H1 (cell line): ENCODE data around the gene MTNR1A. TPM values are rescaled to one million over a fixed set of nuclear protein-coding genes. Genes with fewer than 3 reads are reported as not detected.

ENCODE experiments used
- CTCF ChIA-PET: fragments of 300-600 bp; sonication (Branson Sonifier 250); formaldehyde crosslinking; loops from one replicate; lab custom pipeline; 2021; ENCODE audit not compliant: partially characterized antibody; lab: Charles Lee
- POLR2A ChIA-PET: fragments of 300-600 bp; sonication (Branson Sonifier 250); formaldehyde crosslinking; loops from one replicate; lab custom pipeline; 2021; ENCODE audit warnings: inconsistent platforms; ENCODE audit not compliant: partially characterized antibody; lab: Charles Lee
- DNase-seq, 2 experiments: peaks; one replicate each; pipeline versions ENCODE4 v3.0.0 to v3.0.0-alpha.2; 2010 to 2022; ENCODE audit warnings: low spot score in 2 of 2, low read depth in 1 of 2, mixed read lengths in 1 of 2
- FAIRE-seq: peaks from 2 replicates; lab custom pipeline; 2011; peaks lifted over from hg19 to GRCh38; lab: Jason Lieb, UNC
- H2AFZ ChIP-seq: 2 replicates; pipeline ENCODE4 v1.8.1; 2012; ENCODE audit warnings: low read length, inconsistent platforms
- H2AK5ac ChIP-seq: 2 replicates; pipeline ENCODE4 v1.6.1; 2013; ENCODE audit warnings: low read depth, low read length
- H2BK120ac ChIP-seq: replicated peaks from 2 replicates; pipeline ENCODE3; 2013; ENCODE audit warnings: low read depth, low read length, inconsistent platforms
- H2BK12ac ChIP-seq: 2 replicates; pipeline ENCODE4 v1.6.1; 2013; ENCODE audit warnings: low read depth, low read length
- H2BK15ac ChIP-seq: 2 replicates; pipeline ENCODE4 v1.6.1; 2013; ENCODE audit warnings: low read length
- H2BK20ac ChIP-seq: 2 replicates; pipeline ENCODE4 v1.6.1; 2013; ENCODE audit warnings: low read length
- H2BK5ac ChIP-seq: 2 replicates; pipeline ENCODE4 v1.6.1; 2013; ENCODE audit warnings: low read depth, low read length
- H3K14ac ChIP-seq: 2 replicates; pipeline ENCODE4 v1.6.1; 2013; ENCODE audit warnings: inconsistent platforms; ENCODE audit not compliant: insufficient read length
- H3K18ac ChIP-seq: 2 replicates; pipeline ENCODE4 v1.6.1; 2013; ENCODE audit warnings: low read length; ENCODE audit errors: extremely low read depth
- H3K23ac ChIP-seq: 2 replicates; pipeline ENCODE4 v1.6.1; 2013; ENCODE audit warnings: inconsistent platforms; ENCODE audit not compliant: insufficient read length
- H3K23me2 ChIP-seq: 2 replicates; pipeline ENCODE4 v1.6.1; 2013; ENCODE audit warnings: low read depth, low read length
- H3K27ac ChIP-seq: 2 replicates; pipeline ENCODE4 v1.6.1; 2011; ENCODE audit warnings: low read depth, low read length, inconsistent platforms
- H3K27me3 ChIP-seq, 4 experiments: replicated peaks in 1 of 4; 1 replicate in 1 of 4; 2 replicates in 3 of 4; pipeline versions ENCODE4 v1.6.1 to v1.8.1; 2011 to 2013; ENCODE audit warnings: low read length in 3 of 4, mild to moderate bottlenecking in 3 of 4, inconsistent platforms in 2 of 4, mixed read lengths in 2 of 4, moderate library complexity in 1 of 4; ENCODE audit not compliant: control insufficient read depth in 3 of 4, insufficient read depth in 3 of 4; ENCODE audit errors: extremely low read depth in 1 of 4
- H3K36me3 ChIP-seq, 4 experiments: 2 replicates each; pipeline versions ENCODE4 v1.6.1 to v1.8.1; 2011 to 2013; ENCODE audit warnings: mild to moderate bottlenecking in 4 of 4, low read length in 3 of 4, moderate library complexity in 2 of 4, control low read depth in 1 of 4, inconsistent platforms in 1 of 4; ENCODE audit not compliant: insufficient read depth in 4 of 4, control insufficient read depth in 2 of 4
- H3K4ac ChIP-seq: replicated peaks from 2 replicates; pipeline ENCODE3; 2013; ENCODE audit warnings: low read length, low read depth, mixed read lengths, inconsistent platforms; ENCODE audit not compliant: insufficient read length
- H3K4me1 ChIP-seq, 4 experiments: replicated peaks in 1 of 4; 1 replicate in 1 of 4; 2 replicates in 3 of 4; pipeline versions ENCODE4 v1.6.1 to v1.8.1; 2011 to 2013; ENCODE audit warnings: low read length in 3 of 4, inconsistent platforms in 2 of 4, mixed read lengths in 1 of 4; ENCODE audit not compliant: insufficient read depth in 4 of 4, control insufficient read depth in 3 of 4
- H3K4me2 ChIP-seq, 2 experiments: 2 replicates each; pipeline versions ENCODE4 v1.6.1 to v1.8.1; 2011 to 2013; ENCODE audit warnings: low read depth in 2 of 2, low read length in 2 of 2, control low read depth in 1 of 2, inconsistent platforms in 1 of 2, mild to moderate bottlenecking in 1 of 2; ENCODE audit not compliant: insufficient read depth in 1 of 2
- H3K4me3 ChIP-seq, 4 experiments: fragments of 200-600, 300-600 bp in 1 of 4; sonication (generic), shearing (Covaris generic), sonication (Bioruptor Twin) in 1 of 4; 2 replicates each; pipeline versions ENCODE4 v1.5.1 to v1.8.1; 2011 to 2016; ENCODE audit warnings: low read length in 4 of 4, low read depth in 3 of 4, control low read depth in 2 of 4, inconsistent platforms in 2 of 4, mild to moderate bottlenecking in 2 of 4, mixed read lengths in 1 of 4, moderate library complexity in 1 of 4; ENCODE audit not compliant: insufficient read depth in 2 of 4; ENCODE audit errors: extremely low read depth in 1 of 4
- H3K56ac ChIP-seq: replicated peaks from 2 replicates; pipeline ENCODE3; 2013; ENCODE audit warnings: low read depth, mild to moderate bottlenecking, mixed read lengths, low read length, inconsistent platforms; ENCODE audit not compliant: insufficient read length
- H3K79me1 ChIP-seq: 2 replicates; pipeline ENCODE4 v1.6.1; 2013; ENCODE audit warnings: low read depth, low read length, control low read depth
- H3K79me2 ChIP-seq, 2 experiments: 2 replicates each; pipeline versions ENCODE4 v1.6.1 to v1.8.1; 2012 to 2013; ENCODE audit warnings: low read length in 2 of 2, mild to moderate bottlenecking in 2 of 2, inconsistent platforms in 1 of 2; ENCODE audit not compliant: insufficient read depth in 2 of 2, control insufficient read depth in 1 of 2
- H3K9ac ChIP-seq, 4 experiments: replicated peaks in 1 of 4; 1 replicate in 1 of 4; 2 replicates in 3 of 4; pipeline versions ENCODE4 v1.6.1 to v1.8.1; 2011 to 2013; ENCODE audit warnings: low read depth in 3 of 4, low read length in 3 of 4, control low read depth in 2 of 4, mild to moderate bottlenecking in 2 of 4, moderate library complexity in 2 of 4, inconsistent platforms in 1 of 4; ENCODE audit errors: extremely low read depth in 1 of 4
- H3K9me3 ChIP-seq, 2 experiments: 2 replicates each; pipeline versions ENCODE4 v1.6.1 to v1.8.1; 2012 to 2013; ENCODE audit warnings: mild to moderate bottlenecking in 2 of 2, moderate library complexity in 2 of 2, control low read depth in 1 of 2, inconsistent platforms in 1 of 2, low read depth in 1 of 2, low read length in 1 of 2, mixed read lengths in 1 of 2; ENCODE audit not compliant: insufficient read depth in 2 of 2
- H4K20me1 ChIP-seq, 2 experiments: replicated peaks in 1 of 2; 2 replicates each; pipeline versions ENCODE3 to v1.8.1; 2011 to 2013; ENCODE audit warnings: inconsistent platforms in 2 of 2, low read length in 2 of 2, mild to moderate bottlenecking in 1 of 2; ENCODE audit not compliant: insufficient read depth in 2 of 2, control insufficient read depth in 1 of 2
- H4K5ac ChIP-seq: 2 replicates; pipeline ENCODE4 v1.6.1; 2013; ENCODE audit warnings: low read length, low read depth, mixed read lengths, inconsistent platforms; ENCODE audit not compliant: insufficient read length
- H4K8ac ChIP-seq: 2 replicates; pipeline ENCODE4 v1.8.0; 2013; ENCODE audit warnings: mild to moderate bottlenecking, moderate library complexity, low read length, inconsistent platforms; ENCODE audit not compliant: insufficient read depth; ENCODE audit errors: extremely low read depth
- H4K91ac ChIP-seq: replicated peaks from 2 replicates; pipeline ENCODE3; 2013; ENCODE audit warnings: low read length, mixed read lengths, inconsistent platforms; ENCODE audit not compliant: insufficient read length
- RAD21 ChIP-seq, 2 experiments: IDR thresholded peaks in 1 of 2; conservative IDR thresholded peaks in 1 of 2; 2 replicates each; pipeline ENCODE4 v1.6.1; 2011; ENCODE audit warnings: low read depth in 2 of 2, low read length in 2 of 2, improper control_type of control experiment in 1 of 2, inconsistent platforms in 1 of 2, mild to moderate bottlenecking in 1 of 2, moderate library complexity in 1 of 2
- ZNF274 ChIP-seq: IDR thresholded peaks from 2 replicates; pipeline ENCODE4 v1.7.0; 2012; ENCODE audit warnings: low read length, borderline replicate concordance; ENCODE audit errors: extremely low read depth
- WGBS, 2 experiments: shearing (Covaris generic) in 1 of 2; methylation state at CpG; one replicate each; pipeline versions ENCODE4 v1.1.6 to v1.1.7; 2013 to 2015; ENCODE audit warnings: low lambda C conversion rate in 2 of 2, mixed read lengths in 2 of 2, inconsistent platforms in 1 of 2, low coverage in 1 of 2, missing lambda C conversion rate in 1 of 2; ENCODE audit not compliant: insufficient replicate concordance in 2 of 2, insufficient coverage in 1 of 2, insufficient read length in 1 of 2; ENCODE audit errors: extremely low coverage in 1 of 2, missing lambda C conversion rate in 1 of 2; 5-methylcytosine and 5-hydroxymethylcytosine counted together
- polyA plus RNA-seq, 7 experiments: library from polyadenylated mRNA; depleted of rRNA in 3 of 7; stranded (reverse) in 5 of 7; unstranded in 2 of 7; fragments of >200 nt in 5 of 7; fragments of 200-250 nt in 2 of 7; gene quantifications; 1 replicate in 5 of 7; 2 replicates in 1 of 7; 4 replicates in 1 of 7; pipeline versions ENCODE4 v1.2.1 to v1.2.3, GENCODE V29; 2011 to 2013; ENCODE audit warnings: missing spikeins in 2 of 7, mixed read lengths in 2 of 7
- total RNA-seq: library from RNA; stranded (reverse); fragmentation: NEBNext Ultra II Directional; extraction: Animal tissue kit (Norgen Biotek cat#: 25700); gene quantifications from 2 replicates; pipeline ENCODE4 v1.2.1, GENCODE V29; 2021

The MTNR1A gene
- total and polyA plus RNA-seq, 2 of the 8 experiments (the other 6 are each of a cell fraction or from before 2014, with no cell fraction given): 0.45 to 1.0 TPM

- H3K9ac ChIP-seq: no peak overlapping the region
- no peaks in the 10 kb centered on the region for H3K79me2 ChIP-seq
- H3K14ac ChIP-seq: no peak overlapping the region
- POLR2A ChIA-PET: no interaction called here
- no peaks in the 10 kb centered on the region for H3K79me1 ChIP-seq
- H3K9me3 ChIP-seq: no peaks in the 10 kb centered on the region; a peak in 1 of 4 replicates
- no peak overlapping the region for H2BK15ac ChIP-seq
- H3K36me3 ChIP-seq: no peaks in the 10 kb centered on the region
- no peak overlapping the region for H4K8ac ChIP-seq
- no peak overlapping the region for H3K56ac ChIP-seq
- no peak overlapping the region for H2BK120ac ChIP-seq
- H2BK5ac ChIP-seq: no peak overlapping the region
- no peak overlapping the region for H3K4ac ChIP-seq
- no peak overlapping the region for H4K91ac ChIP-seq
- H3K4me3 ChIP-seq: no peak overlapping the region
- no peak overlapping the region for H2BK20ac ChIP-seq
- H3K4me2 ChIP-seq: no peak overlapping the region
- H3K18ac ChIP-seq: no peak overlapping the region
- no peaks in the 10 kb centered on the region for H3K23me2 ChIP-seq
- no peak overlapping the region for H2AFZ ChIP-seq
- no peak overlapping the region for H3K23ac ChIP-seq
- FAIRE-seq: no peak
- H3K27ac ChIP-seq: no peak overlapping the region
- no peak overlapping the region for H2BK12ac ChIP-seq
- no peaks in the 10 kb centered on the region for H4K20me1 ChIP-seq
- no peak overlapping the region for H2AK5ac ChIP-seq
- no peaks in the 10 kb centered on the region for H3K27me3 ChIP-seq
- no peak for DNase-seq
- CTCF ChIA-PET: interaction anchor here (0.9 to 3.9 kb wide), 13 partner anchors 9 to 240 kb away, joined by 3 to 10 read pairs (median 3); no protein-coding TSS in a partner anchor
- no peak overlapping the region for H4K5ac ChIP-seq
- WGBS, 2 experiments: 72% methylated on average over 10 of the region's 10 CpGs; no CpG with 5 or more reads in 1 of the 2 experiments
- no peaks in the 10 kb centered on the region for H3K4me1 ChIP-seq
- TF ChIP-seq ZNF274 (no peak), RAD21 (IDR thresholded peaks at IDR 0.05 in 1 of 2, conservative IDR thresholded peaks at IDR 0.05 in 1 of 2; ENCODE audit: low read depth in 2 of 2, low read length in 2 of 2) (peak; percentile 42 to 61; a peak in 3 of 4 replicates)
These were observed 19.1 kb downstream of the MTNR1A start for GRCh38 chr4:186536285-186536684.
